ENCODE results near the gene UBL4A.

Gene UBL4A

GRCh38 chrX:154472685-154473632 is 13.5 kb downstream of the UBL4A start:
- no peaks in the 10 kb centered on the region for H3K4me1 Mint-ChIP-seq
- H3K27me3 Mint-ChIP-seq = no peaks in the 10 kb centered on the region
- no peak for DNase-seq (ENCODE audit: low spot score in 2 of 2)
- ATAC-seq (replicated peaks; ENCODE audit: extremely low read depth, poor library complexity, severe bottlenecking) = no peak
- H3K9me3 Mint-ChIP-seq = no peaks in the 10 kb centered on the region
- peaks cover 18% of the 10 kb centered on the region for H3K36me3 Mint-ChIP-seq (ENCODE audit: insufficient read depth)
- no peak overlapping the region for H3K27ac Mint-ChIP-seq (ENCODE audit: low read depth)
- no peak overlapping the region for H3K4me3 Mint-ChIP-seq

- Mint-ChIP-seq H3K4me1 (no peaks in the 10 kb centered on the region), H3K27me3 (no peaks in the 10 kb centered on the region), H3K27ac (ENCODE audit: low read depth) (no peak overlapping the region), H3K9me3 (no peaks in the 10 kb centered on the region), H3K36me3 (ENCODE audit: insufficient read depth) (peaks cover 18% of the 10 kb centered on the region), H3K4me3 (no peak overlapping the region)
- DNase-seq (ENCODE audit: low spot score in 2 of 2) (no peak), ATAC-seq (replicated peaks; ENCODE audit: extremely low read depth, poor library complexity, severe bottlenecking) (no peak)
Observed at GRCh38 chrX:154471839-154472684, 14.4 kb downstream of the UBL4A start.

- H3K4me3 Mint-ChIP-seq = no peak overlapping the region
- DNase-seq (ENCODE audit: low spot score in 2 of 2) = no peak
- H3K9me3 Mint-ChIP-seq = no peaks in the 10 kb centered on the region
- peaks cover 17% of the 10 kb centered on the region for H3K36me3 Mint-ChIP-seq (ENCODE audit: insufficient read depth)
- H3K27ac Mint-ChIP-seq (ENCODE audit: low read depth) = no peak overlapping the region
- no peaks in the 10 kb centered on the region for H3K27me3 Mint-ChIP-seq
- no peaks in the 10 kb centered on the region for H3K4me1 Mint-ChIP-seq
- no peak for ATAC-seq (replicated peaks; ENCODE audit: extremely low read depth, poor library complexity, severe bottlenecking)
Observed at GRCh38 chrX:154470914-154471568, 15.4 kb downstream of the UBL4A start.

GRCh38 chrX:154470434-154470833 is 16.0 kb downstream of the UBL4A start:
- ATAC-seq (replicated peaks; ENCODE audit: extremely low read depth, poor library complexity, severe bottlenecking) (no peak), DNase-seq (ENCODE audit: low spot score in 2 of 2) (no peak)
- Mint-ChIP-seq H3K36me3 (ENCODE audit: insufficient read depth) (peaks cover 18% of the 10 kb centered on the region), H3K27me3 (no peaks in the 10 kb centered on the region), H3K4me1 (no peaks in the 10 kb centered on the region), H3K27ac (ENCODE audit: low read depth) (no peak overlapping the region), H3K9me3 (no peaks in the 10 kb centered on the region), H3K4me3 (no peak overlapping the region)

GRCh38 chrX:154469880-154470279 is 16.5 kb downstream of the UBL4A start:
- Mint-ChIP-seq H3K4me3 (no peak overlapping the region), H3K9me3 (no peaks in the 10 kb centered on the region), H3K4me1 (no peaks in the 10 kb centered on the region), H3K36me3 (ENCODE audit: insufficient read depth) (peaks cover 18% of the 10 kb centered on the region), H3K27ac (ENCODE audit: low read depth) (no peak overlapping the region), H3K27me3 (no peaks in the 10 kb centered on the region)
- no peak for ATAC-seq (replicated peaks; ENCODE audit: extremely low read depth, poor library complexity, severe bottlenecking)
- DNase-seq (ENCODE audit: low spot score in 2 of 2) = no peak

- Mint-ChIP-seq H3K9me3 (no peaks in the 10 kb centered on the region), H3K27me3 (no peaks in the 10 kb centered on the region), H3K27ac (ENCODE audit: low read depth) (no peak overlapping the region), H3K4me3 (no peak overlapping the region), H3K4me1 (no peaks in the 10 kb centered on the region), H3K36me3 (ENCODE audit: insufficient read depth) (peaks cover 17% of the 10 kb centered on the region)
- no peak for ATAC-seq (replicated peaks; ENCODE audit: extremely low read depth, poor library complexity, severe bottlenecking)
- no peak for DNase-seq (ENCODE audit: low spot score in 2 of 2)
Observed at GRCh38 chrX:154469114-154469513, 17.3 kb downstream of the UBL4A start.

- Mint-ChIP-seq H3K9me3 (no peaks in the 10 kb centered on the region), H3K27me3 (no peaks in the 10 kb centered on the region), H3K4me3 (no peak overlapping the region), H3K36me3 (ENCODE audit: insufficient read depth) (peaks cover 14% of the 10 kb centered on the region), H3K4me1 (no peaks in the 10 kb centered on the region), H3K27ac (ENCODE audit: low read depth) (no peak overlapping the region)
- no peak for DNase-seq (ENCODE audit: low spot score in 2 of 2)
- no peak for ATAC-seq (replicated peaks; ENCODE audit: extremely low read depth, poor library complexity, severe bottlenecking)
Observed at GRCh38 chrX:154468217-154468616, 18.2 kb downstream of the UBL4A start.

- Mint-ChIP-seq H3K27ac (ENCODE audit: low read depth) (no peak overlapping the region), H3K4me1 (no peaks in the 10 kb centered on the region), H3K9me3 (no peaks in the 10 kb centered on the region), H3K4me3 (no peak overlapping the region), H3K36me3 (ENCODE audit: insufficient read depth) (peaks cover 14% of the 10 kb centered on the region), H3K27me3 (no peaks in the 10 kb centered on the region)
- DNase-seq (ENCODE audit: low spot score in 2 of 2) (no peak), ATAC-seq (replicated peaks; ENCODE audit: extremely low read depth, poor library complexity, severe bottlenecking) (no peak)
Observed at GRCh38 chrX:154467556-154467955, 18.9 kb downstream of the UBL4A start.

- H3K9me3 Mint-ChIP-seq = no peaks in the 10 kb centered on the region
- no peak overlapping the region for H3K27ac Mint-ChIP-seq (ENCODE audit: low read depth)
- no peaks in the 10 kb centered on the region for H3K4me1 Mint-ChIP-seq
- DNase-seq (ENCODE audit: low spot score in 2 of 2) = no peak
- peaks cover 14% of the 10 kb centered on the region for H3K36me3 Mint-ChIP-seq (ENCODE audit: insufficient read depth)
- no peaks in the 10 kb centered on the region for H3K27me3 Mint-ChIP-seq
- ATAC-seq (replicated peaks; ENCODE audit: extremely low read depth, poor library complexity, severe bottlenecking) = no peak
- no peak overlapping the region for H3K4me3 Mint-ChIP-seq
Observed at GRCh38 chrX:154466907-154467306, 19.5 kb downstream of the UBL4A start.

GRCh38 chrX:154466036-154466435 is 20.4 kb downstream of the UBL4A start:
- H3K27ac Mint-ChIP-seq (ENCODE audit: low read depth) = no peak overlapping the region

GRCh38 chrX:154465601-154466000 is 20.8 kb downstream of the UBL4A start:
- Mint-ChIP-seq H3K4me1 (no peaks in the 10 kb centered on the region), H3K27me3 (no peaks in the 10 kb centered on the region), H3K27ac (ENCODE audit: low read depth) (no peak overlapping the region), H3K9me3 (no peaks in the 10 kb centered on the region), H3K36me3 (ENCODE audit: insufficient read depth) (peaks cover 8% of the 10 kb centered on the region), H3K4me3 (no peak overlapping the region)
- DNase-seq (ENCODE audit: low spot score in 2 of 2) = no peak
- ATAC-seq (replicated peaks; ENCODE audit: extremely low read depth, poor library complexity, severe bottlenecking) = no peak

More at GRCh38 chrX:154466036-154466435, 20.4 kb downstream of the UBL4A start:
- Mint-ChIP-seq H3K9me3 (no peaks in the 10 kb centered on the region), H3K36me3 (ENCODE audit: insufficient read depth) (peaks cover 9% of the 10 kb centered on the region), H3K4me3 (no peak overlapping the region), H3K4me1 (no peaks in the 10 kb centered on the region), H3K27me3 (no peaks in the 10 kb centered on the region)
- ATAC-seq (replicated peaks; ENCODE audit: extremely low read depth, poor library complexity, severe bottlenecking) (no peak), DNase-seq (ENCODE audit: low spot score in 2 of 2) (no peak)

- H3K4me3 Mint-ChIP-seq = no peak overlapping the region
- peaks cover 8% of the 10 kb centered on the region for H3K36me3 Mint-ChIP-seq (ENCODE audit: insufficient read depth)
- H3K4me1 Mint-ChIP-seq = peaks cover 5% of the 10 kb centered on the region
- H3K27me3 Mint-ChIP-seq = no peaks in the 10 kb centered on the region
- H3K9me3 Mint-ChIP-seq = no peaks in the 10 kb centered on the region
- ATAC-seq (replicated peaks; ENCODE audit: extremely low read depth, poor library complexity, severe bottlenecking) (no peak), DNase-seq (ENCODE audit: low spot score in 2 of 2) (no peak)
- no peak overlapping the region for H3K27ac Mint-ChIP-seq (ENCODE audit: low read depth)
Observed at GRCh38 chrX:154464806-154465365, 21.5 kb downstream of the UBL4A start.

All from central memory CD8-positive, alpha-beta T cell (primary cell).